ENCODE results near the gene USP17L12.
"Not testable (repeated sequence)": the region's sequence is repeated elsewhere in the genome, so short reads cannot be mapped to it uniquely, and the experiment has no call there.

GRCh38 chr4:9215105-9215504 lies 4.8 kb upstream of the USP17L12 start, which contains the start of gene USP17L11:
- TF ChIP-seq CTCF, POLR2A (IDR thresholded peaks at IDR 0.05): not testable (repeated sequence)

Measured in uterus (tissue), 2 donors.